ENCODE data around the gene IFNAR2. TPM values are rescaled to one million over a fixed set of nuclear protein-coding genes. Genes with fewer than 3 reads are reported as not detected.
A peak's percentile ranks its signal among the peaks of the same experiment; 100 is the strongest.

IFNAR2 gene
- polyA plus RNA-seq (2013, experiment 1 of 2; ENCODE audit: insufficient read length), result 11.0 TPM
- 10.1 TPM for polyA plus RNA-seq (2013, experiment 2 of 2; ENCODE audit: insufficient read length)

DNA sequence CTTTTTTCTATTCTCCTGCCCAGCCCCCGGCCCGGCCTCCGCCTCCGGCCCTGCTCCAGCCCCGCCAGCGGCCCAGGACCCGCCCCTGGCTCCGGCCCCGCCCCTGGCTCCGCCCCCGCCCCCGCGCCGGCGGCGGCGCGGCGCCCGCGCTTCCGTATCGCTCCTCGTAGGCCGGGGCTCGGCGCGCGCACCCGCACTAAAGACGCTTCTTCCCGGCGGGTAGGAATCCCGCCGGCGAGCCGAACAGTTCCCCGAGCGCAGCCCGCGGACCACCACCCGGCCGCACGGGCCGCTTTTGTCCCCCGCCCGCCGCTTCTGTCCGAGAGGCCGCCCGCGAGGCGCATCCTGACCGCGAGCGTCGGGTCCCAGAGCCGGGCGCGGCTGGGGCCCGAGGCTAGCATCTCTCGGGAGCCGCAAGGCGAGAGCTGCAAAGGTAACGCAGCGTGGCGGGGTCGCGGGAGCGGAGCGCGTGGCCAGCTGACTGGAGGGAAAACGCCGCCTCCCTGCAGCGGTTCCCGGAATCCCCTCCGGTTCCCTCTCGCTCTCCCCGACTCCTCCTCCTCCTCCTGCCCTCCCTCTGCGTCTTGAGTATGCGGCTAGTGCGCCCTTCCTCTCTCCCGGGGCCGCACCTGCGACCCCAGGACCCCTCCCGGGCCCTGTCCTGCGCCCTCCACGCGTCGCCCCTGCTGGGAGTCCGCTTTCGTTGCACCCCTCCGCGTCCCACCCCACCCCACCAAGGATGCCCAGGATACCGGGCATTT lies at the start of gene IFNAR2:
Gene IFNAR2 (plus strand): TSS at position 155 of the 761 bp plus-strand sequence. CDS start 11,985 bp downstream, outside the sequence.
- DNase-seq, result peak; percentile 59

GRCh38 chr21:33185852-33186251 lies 43.9 kb upstream of the IFNAR2 start:
- no peak for DNase-seq

- no peak for DNase-seq
Observed at GRCh38 chr21:33187276-33187675, 42.5 kb upstream of the IFNAR2 start.

GRCh38 chr21:33189237-33189636 lies 40.5 kb upstream of the IFNAR2 start:
- DNase-seq, result no peak

- no peak for DNase-seq
Observed at GRCh38 chr21:33189824-33190223, 39.9 kb upstream of the IFNAR2 start.

DNA sequence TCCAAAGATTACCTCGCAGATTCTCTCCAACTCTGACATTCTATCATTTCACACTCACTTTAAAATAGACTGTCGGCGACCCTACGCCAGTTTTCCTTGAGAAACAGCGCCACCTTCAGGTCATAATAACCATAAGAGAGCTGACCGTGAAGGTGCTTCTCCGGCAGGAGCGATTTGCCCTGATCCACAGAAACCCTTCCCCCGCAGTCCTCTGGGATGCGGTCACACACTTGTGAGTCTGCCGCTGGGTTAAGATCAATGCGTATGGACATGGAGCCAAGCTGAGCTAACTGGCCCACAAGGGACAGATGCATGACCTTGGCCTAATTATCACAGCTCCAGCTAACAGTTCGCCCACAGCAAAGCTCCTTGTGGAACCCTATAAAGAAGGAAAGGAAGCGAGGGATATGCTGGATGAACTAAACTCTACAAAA lies 32.8 kb upstream of the IFNAR2 start:
- peak; percentile 54 for DNase-seq

DNA sequence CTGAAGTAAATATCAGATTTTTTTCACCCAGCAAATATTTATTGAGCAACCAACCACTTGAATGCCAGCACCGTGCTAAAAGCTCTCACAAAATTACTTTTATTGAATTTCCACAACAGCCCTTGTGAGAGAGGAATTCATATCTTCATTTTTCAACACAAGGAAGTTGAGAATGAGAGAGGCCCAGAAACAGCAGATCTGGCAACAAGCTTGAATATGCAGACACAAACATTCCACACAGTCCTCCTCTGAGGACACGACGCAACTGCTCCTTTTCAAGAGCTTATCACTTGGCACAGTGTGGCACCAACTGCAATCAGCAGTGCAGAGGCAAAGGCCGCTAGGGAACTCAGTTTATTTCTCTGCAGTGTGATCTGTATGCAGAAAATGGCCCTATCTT lies 32.2 kb upstream of the IFNAR2 start:
- no peak for DNase-seq

GRCh38 chr21:33198346-33199099 lies 31.2 kb upstream of the IFNAR2 start:
- DNase-seq, result peak; percentile 11

GRCh38 chr21:33199100-33199464 lies 30.7 kb upstream of the IFNAR2 start:
- DNase-seq, result no peak

- DNase-seq, result peak; percentile 93
Observed at GRCh38 chr21:33199516-33200217, 30.1 kb upstream of the IFNAR2 start.

GRCh38 chr21:33201956-33202355 lies 27.8 kb upstream of the IFNAR2 start:
- no peak for DNase-seq

DNA sequence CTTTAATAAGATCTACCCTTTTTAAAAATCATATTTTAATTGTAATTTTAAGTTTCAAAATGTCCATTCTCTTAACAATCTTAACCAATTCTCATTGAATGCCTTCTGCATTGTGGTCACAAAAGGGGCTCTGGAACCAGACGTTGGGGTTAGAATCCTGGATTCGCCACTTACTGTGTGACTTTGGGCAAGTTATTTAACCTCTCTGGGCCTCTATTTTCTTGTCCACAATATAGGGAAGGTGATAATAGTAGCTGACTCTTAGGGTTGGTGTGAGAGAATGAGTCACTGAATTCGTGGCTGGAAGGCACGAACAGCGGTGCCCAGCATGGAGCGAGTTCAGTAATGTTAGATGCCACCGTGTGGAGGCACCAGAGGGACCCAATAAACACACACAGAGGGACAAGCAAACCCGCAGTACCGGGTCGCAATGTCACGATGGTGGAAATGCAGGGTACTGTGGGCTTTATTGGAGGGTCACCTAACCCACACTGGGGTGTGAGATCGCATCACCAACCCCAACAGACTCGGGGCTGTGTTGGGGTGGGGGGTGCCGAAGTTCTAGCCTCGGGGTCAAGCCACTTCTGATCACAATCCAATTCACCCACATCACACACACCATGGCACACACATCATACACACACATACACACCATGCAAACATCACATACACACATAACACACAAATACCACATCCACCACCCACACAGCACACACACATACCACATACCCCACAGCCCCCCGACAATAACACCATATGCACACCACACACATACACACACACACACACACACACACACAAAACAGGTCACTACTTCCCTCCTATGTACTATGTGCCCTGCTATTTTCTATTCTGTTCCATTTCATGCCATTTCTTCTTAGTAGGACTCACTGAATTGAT lies 27.0 kb upstream of the IFNAR2 start:
- no peak for DNase-seq

DNA sequence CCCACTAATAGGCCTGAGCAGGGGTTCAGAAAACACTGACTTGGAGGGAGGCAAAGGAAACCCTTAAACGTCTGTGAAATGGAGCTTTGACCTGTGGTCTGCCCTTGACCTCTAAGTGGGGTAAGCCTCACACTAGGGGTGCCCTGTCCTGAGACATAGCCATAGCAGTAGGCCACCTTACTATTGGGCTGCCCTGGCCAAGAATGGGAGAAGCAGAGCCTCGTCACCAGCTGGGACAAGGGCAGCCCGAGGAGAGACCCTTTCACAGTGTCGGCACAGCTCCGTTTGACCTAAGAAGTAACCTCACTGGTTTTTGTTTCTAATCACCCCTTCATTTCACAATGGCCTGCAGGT lies 26.4 kb upstream of the IFNAR2 start:
- no peak for DNase-seq

- DNase-seq, result no peak
Observed at GRCh38 chr21:33205476-33205875, 24.3 kb upstream of the IFNAR2 start.

- no peak for DNase-seq
Observed at GRCh38 chr21:33206771-33207281, 22.9 kb upstream of the IFNAR2 start.

DNA sequence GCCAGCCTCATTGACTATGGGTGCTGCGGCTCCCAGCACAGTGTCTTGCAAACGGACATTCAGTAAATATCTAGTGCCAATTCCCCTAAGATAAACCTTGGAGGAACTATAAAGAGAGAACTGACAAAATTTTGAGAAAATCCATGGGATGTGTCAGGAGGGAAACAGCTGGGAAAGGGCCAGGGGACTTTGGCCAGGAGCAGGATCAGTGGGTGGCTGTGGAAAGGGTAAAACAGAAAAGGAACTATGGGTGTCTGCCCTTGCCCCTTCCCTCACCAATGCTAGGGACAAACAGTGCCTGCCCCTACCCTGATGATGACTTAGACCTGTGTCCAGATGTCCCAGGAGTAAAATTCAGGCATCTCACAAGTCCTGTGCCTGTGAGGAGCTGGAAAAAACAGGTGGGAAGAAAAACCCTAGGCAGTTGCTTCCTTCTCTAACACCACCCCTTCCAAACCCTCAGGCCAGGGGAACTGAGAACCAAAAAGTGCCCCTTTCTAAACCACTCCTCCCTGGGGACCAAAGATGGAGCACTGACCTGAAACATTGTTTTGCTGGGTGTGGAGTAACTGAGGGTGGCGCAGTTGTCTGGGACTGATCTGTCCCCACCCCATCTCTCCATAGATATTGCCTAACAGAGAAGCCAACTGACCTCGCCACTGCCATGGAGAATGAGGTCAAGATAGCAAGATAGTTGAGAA lies 22.1 kb upstream of the IFNAR2 start:
- no peak for DNase-seq

DNA sequence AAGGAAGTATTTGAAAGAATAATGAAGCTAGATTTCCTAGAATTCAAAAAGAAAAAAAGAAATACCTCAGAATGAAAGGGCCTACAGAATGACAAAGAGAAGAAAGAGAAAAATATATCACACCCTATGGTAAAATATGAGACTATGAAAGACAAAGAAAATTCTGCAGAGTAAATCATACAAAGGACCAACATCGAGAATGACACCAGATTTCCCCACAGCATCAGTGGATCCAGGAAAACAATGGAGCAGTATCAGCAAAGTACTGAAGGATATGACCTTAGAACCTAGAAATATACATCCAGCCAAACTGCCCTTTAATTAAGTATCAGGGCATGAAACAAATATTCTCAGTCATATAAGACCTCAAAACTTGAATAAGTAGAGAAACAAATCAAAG lies 21.2 kb upstream of the IFNAR2 start:
- no peak for DNase-seq

DNA sequence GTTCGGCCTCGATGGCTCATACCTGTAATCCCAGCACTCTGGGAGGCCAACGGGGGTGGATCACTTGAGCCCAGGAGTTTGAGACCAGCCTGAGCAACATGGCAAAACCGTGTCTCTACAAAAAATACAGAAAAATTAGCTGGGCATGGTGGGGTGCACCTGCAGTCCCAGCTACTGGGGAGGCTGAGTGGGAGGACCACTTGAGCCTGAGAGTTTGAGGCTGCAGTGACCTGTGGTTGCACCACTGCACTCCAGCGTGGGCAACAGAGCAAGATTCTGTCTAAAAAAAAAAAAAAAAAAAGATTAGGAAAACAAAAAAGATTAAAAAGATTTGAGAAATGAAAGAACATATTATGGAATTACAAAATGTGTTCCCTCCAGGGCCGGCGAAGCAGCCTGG lies 18.4 kb upstream of the IFNAR2 start:
- no peak for DNase-seq

- no peak for DNase-seq
Observed at GRCh38 chr21:33211732-33212131, 18.0 kb upstream of the IFNAR2 start.

DNA sequence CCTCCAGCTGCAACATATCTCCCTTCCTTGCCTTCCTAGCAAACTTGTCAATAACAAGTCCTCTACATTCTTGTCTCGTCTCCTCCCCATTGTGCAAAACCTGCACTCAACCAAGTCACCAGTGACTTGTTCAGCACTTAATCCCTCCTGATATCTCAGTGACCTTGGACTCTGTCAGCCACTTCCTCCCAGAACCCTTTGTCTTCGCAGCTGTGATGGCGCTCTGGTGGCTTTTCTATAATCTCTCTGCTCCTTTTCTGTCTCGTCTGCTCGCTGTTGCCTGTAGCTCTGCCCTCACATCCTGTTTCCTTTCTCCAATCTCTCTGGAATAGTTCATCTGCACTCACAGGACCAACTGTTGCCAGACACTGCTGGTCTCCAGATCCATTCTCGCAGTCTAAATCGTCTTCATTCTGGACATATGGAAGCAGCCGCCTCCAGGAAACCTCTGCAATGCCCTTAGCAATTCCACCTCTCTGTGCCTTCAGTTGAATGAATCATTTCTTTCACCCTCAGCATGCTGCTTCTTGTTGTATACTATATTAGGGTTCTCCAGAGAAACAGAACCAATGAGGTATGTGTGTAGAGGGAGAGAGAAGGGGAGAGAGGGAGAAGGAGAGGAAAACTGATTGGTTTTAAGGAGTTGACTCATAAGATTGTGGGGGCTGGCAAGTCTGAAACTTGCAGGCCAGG lies 17.4 kb upstream of the IFNAR2 start:
- peak; percentile 32 for DNase-seq

DNA sequence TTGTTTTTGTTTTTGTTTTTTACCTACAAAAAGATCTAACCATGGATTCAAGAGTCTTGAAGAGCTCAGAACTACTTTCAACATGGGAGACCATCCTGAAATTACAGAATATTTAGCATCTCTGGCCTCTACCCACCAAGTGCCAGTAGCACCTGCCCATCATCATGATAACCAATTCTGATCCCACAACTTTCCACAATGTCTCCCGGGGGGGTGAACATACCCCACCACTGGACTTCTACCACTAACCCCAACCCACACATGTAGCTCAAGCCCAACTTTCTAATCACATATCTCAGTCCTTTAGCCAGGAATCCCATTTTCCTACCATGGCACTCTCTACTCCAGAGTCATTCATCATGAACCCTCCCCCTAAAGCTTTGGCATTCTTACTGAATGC lies 15.7 kb upstream of the IFNAR2 start:
- DNase-seq, result no peak
